ENCODE measurements around the gene KMT2C. TPM values are rescaled to one million over a fixed set of nuclear protein-coding genes. Genes with fewer than 3 reads are reported as not detected.

Gene KMT2C
- total RNA-seq, 1 experiment from 2014 or later = 54.3 TPM

- BruUV-seq (replicated peaks) = no TSS peak
- intact Hi-C loops (cut with micrococcal nuclease; ENCODE audit: unreplicated experiment) = no loop called here
- Histone ChIP-seq H2AFZ (no peak overlapping the region), H3K79me2 (ENCODE audit: low read depth) (0 out of 2 replicates have a peak, but pooled peaks cover 7% of the 10 kb centered on the region), H4K20me1 (ENCODE audit: insufficient read depth) (no peaks in the 10 kb centered on the region), H3K27me3 (ENCODE audit: insufficient read depth, low read depth) (no peaks in the 10 kb centered on the region), H3K36me3 (ENCODE audit: low read depth) (0 out of 2 replicates have a peak, but pooled peaks cover 8% of the 10 kb centered on the region), H3K27ac (no peak overlapping the region), H3K4me2 (no peak overlapping the region), H3K4me3 (no peak overlapping the region), H3K4me1 (replicated peaks; ENCODE audit: insufficient read depth) (no peaks in the 10 kb centered on the region), H3K9me3 (ENCODE audit: insufficient read depth, low read depth) (no peaks in the 10 kb centered on the region), H3F3A (ENCODE audit: insufficient read depth, low read depth) (no peaks in the 10 kb centered on the region; the same call in 1 of the 2 replicates), H3K9me2 (ENCODE audit: insufficient read depth) (no peaks in the 10 kb centered on the region)
- ChIA-PET POLR2A (ENCODE audit: unreplicated experiment) (no interaction called here), CTCF (no interaction called here)
- TF ChIP-seq CTCF (conservative IDR thresholded peaks at IDR 0.05) = no peak
- no peak for TF ChIP-seq EZH2 (IDR thresholded peaks at IDR 0.05; ENCODE audit: low read depth)
- no peak for DNase-seq
Measured at GRCh38 chr7:152351168-152351567, 84.6 kb downstream of the KMT2C start.

GRCh38 chr7:152347888-152348287 is 87.9 kb downstream of the KMT2C start:
- Histone ChIP-seq H3K4me2 (no peak overlapping the region), H3K9me3 (ENCODE audit: insufficient read depth, low read depth) (no peaks in the 10 kb centered on the region), H3K27ac (no peak overlapping the region), H3K4me1 (replicated peaks; ENCODE audit: insufficient read depth) (no peaks in the 10 kb centered on the region), H3K36me3 (ENCODE audit: low read depth) (no peaks in the 10 kb centered on the region), H4K20me1 (ENCODE audit: insufficient read depth) (peaks cover 5% of the 10 kb centered on the region; the same call in 1 of the 2 replicates), H3K79me2 (ENCODE audit: low read depth) (0 out of 2 replicates have a peak, but pooled peaks cover 8% of the 10 kb centered on the region), H3K27me3 (ENCODE audit: insufficient read depth, low read depth) (no peaks in the 10 kb centered on the region), H3F3A (ENCODE audit: insufficient read depth, low read depth) (no peaks in the 10 kb centered on the region; the same call in 1 of the 2 replicates), H3K4me3 (no peak overlapping the region), H3K9me2 (ENCODE audit: insufficient read depth) (no peaks in the 10 kb centered on the region), H2AFZ (no peak overlapping the region)
- POLR2A ChIA-PET (ENCODE audit: unreplicated experiment) = no interaction called here
- intact Hi-C loops (cut with micrococcal nuclease; ENCODE audit: unreplicated experiment) = loop anchor here (10.0 kb wide), 1 partner anchor 327 kb away; the partner anchor contains the start of gene XRCC2
- DNase-seq = no peak
- CTCF ChIA-PET = interaction anchor here (0.5 kb wide), 1 partner anchor 19 kb away, joined by 3 read pairs; no protein-coding TSS in a partner anchor
- TF ChIP-seq EZH2 (IDR thresholded peaks at IDR 0.05; ENCODE audit: low read depth) = no peak
- TF ChIP-seq CTCF (conservative IDR thresholded peaks at IDR 0.05) = no peak
- no TSS peak for BruUV-seq (replicated peaks)

- Histone ChIP-seq H3K4me3 (no peak overlapping the region), H3F3A (ENCODE audit: insufficient read depth, low read depth) (no peaks in the 10 kb centered on the region; the same call in 1 of the 2 replicates), H2AFZ (no peak overlapping the region), H4K20me1 (ENCODE audit: insufficient read depth) (peaks cover 14% of the 10 kb centered on the region), H3K79me2 (ENCODE audit: low read depth) (peaks cover 16% of the 10 kb centered on the region; the same call in 1 of the 2 replicates), H3K4me2 (no peak overlapping the region), H3K27ac (no peak overlapping the region), H3K27me3 (ENCODE audit: insufficient read depth, low read depth) (no peaks in the 10 kb centered on the region), H3K36me3 (ENCODE audit: low read depth) (no peaks in the 10 kb centered on the region), H3K9me2 (ENCODE audit: insufficient read depth) (no peaks in the 10 kb centered on the region), H3K4me1 (replicated peaks; ENCODE audit: insufficient read depth) (no peaks in the 10 kb centered on the region), H3K9me3 (ENCODE audit: insufficient read depth, low read depth) (no peaks in the 10 kb centered on the region)
- no peak for DNase-seq
- POLR2A ChIA-PET (ENCODE audit: unreplicated experiment) = no interaction called here
- CTCF ChIA-PET = no interaction called here
- intact Hi-C loops (cut with micrococcal nuclease; ENCODE audit: unreplicated experiment) = loop anchor here (5.0 to 10.0 kb wide), 2 partner anchors 88 to 331 kb away; partner anchors contain the start of gene XRCC2
- TF ChIP-seq CTCF (conservative IDR thresholded peaks at IDR 0.05) (no peak), EZH2 (IDR thresholded peaks at IDR 0.05; ENCODE audit: low read depth) (no peak)
- no TSS peak for BruUV-seq (replicated peaks)
Measured at GRCh38 chr7:152344253-152344652, 91.5 kb downstream of the KMT2C start.
